Adrenal gland (tissue), 12 donors: ENCODE data around the gene ST8SIA5. TPM values are rescaled to one million over a fixed set of nuclear protein-coding genes. Genes with fewer than 3 reads are reported as not detected.

ENCODE experiments used
- DNase-seq, 7 donors: peaks; one replicate each; pipeline ENCODE4 v3.0.0-alpha.2; 2019 to 2020
- H3K27ac ChIP-seq, 5 donors: fragments of 200-600 bp; sonication (generic) in 4 of 5; 1 replicate in 3 of 5; 2 replicates in 2 of 5; pipeline versions ENCODE4 v1.5.1 to v1.8.0; 2016 to 2020; ENCODE audit warnings: mild to moderate bottlenecking in 1 of 5
- H3K27me3 ChIP-seq: fragments of 200-600 bp; 2 replicates; pipeline ENCODE4 v1.8.0; 2021
- H3K36me3 ChIP-seq, 2 donors: fragments of 200-600 bp; replicated peaks in 1 of 2; 1 replicate in 1 of 2; 2 replicates in 1 of 2; pipeline versions ENCODE4 v1.5.1 to v1.8.0; 2018 to 2022
- H3K4me1 ChIP-seq, 2 donors: fragments of 200-600 bp; replicated peaks in 1 of 2; 1 replicate in 1 of 2; 2 replicates in 1 of 2; pipeline versions ENCODE4 v1.5.1 to v1.8.0; 2018 to 2021
- H3K4me3 ChIP-seq, 4 donors: fragments of 200-600 bp; sonication (generic) in 3 of 4; one replicate each; pipeline ENCODE4 v1.5.1; 2016 to 2018
- H3K9me3 ChIP-seq, 3 donors: fragments of 200-600 bp; sonication (generic) in 1 of 3; replicated peaks in 1 of 3; 1 replicate in 2 of 3; 2 replicates in 1 of 3; pipeline versions ENCODE4 v1.5.1 to v1.8.0; 2016 to 2021
- CTCF ChIP-seq, 6 experiments: fragments of 450-650 bp in 4 of 6; fragments of 200-600 bp in 2 of 6; sonication (generic) in 1 of 6; IDR thresholded peaks; 1 replicate in 5 of 6; 2 replicates in 1 of 6; pipeline versions ENCODE4 v1.5.1 to v1.8.0; 2016 to 2021; ENCODE audit warnings: antibody characterized with exemption in 6 of 6, mild to moderate bottlenecking in 2 of 6, moderate library complexity in 1 of 6
- POLR2A ChIP-seq, 2 donors: fragments of 450-650 bp; IDR thresholded peaks; one replicate each; pipeline ENCODE4 v1.6.1; 2017; ENCODE audit warnings: antibody characterized with exemption in 2 of 2, mild to moderate bottlenecking in 2 of 2, moderate library complexity in 1 of 2
- WGBS, 4 donors: extraction: QIAGEN DNeasy Blood & Tissue Kit in 2 of 4; methylation state at CpG; one replicate each; pipeline versions ENCODE4 v1.1.5 to v1.1.7; 2013 to 2017; 5-methylcytosine and 5-hydroxymethylcytosine counted together
- intact Hi-C, 2 donors: fragments of 100-400 bp; cut with DNase I; formaldehyde crosslinking; loops; one replicate each; pipeline versions ENCODE4 v1.14.1 to v1.15.0; 2022 to 2023
- polyA plus RNA-seq, 3 donors: library from polyadenylated mRNA; stranded (reverse); fragments of 200-250 nt in 2 of 3; fragments of 350-450 nt in 1 of 3; fragmentation: Illumina TruSeq in 1 of 3; extraction: RNeasy Lipid Tissue Mini Kit (QIAGEN cat#74804) in 1 of 3; gene quantifications; one replicate each; pipeline ENCODE4 v1.2.3, GENCODE V29; 2013 to 2014
- total RNA-seq, 9 donors: library from RNA; depleted of rRNA in 4 of 9; stranded (reverse); fragments of >200 nt in 4 of 9; fragments of 120-200 nt in 1 of 9; fragmentation: NEBNext Ultra II Directional in 1 of 9; extraction: Animal tissue kit (Norgen Biotek cat#: 25700) in 1 of 9; gene quantifications; one replicate each; pipeline versions ENCODE4 v1.1.0 to v1.2.4, GENCODE V29; 2013 to 2023
- donor health status: healthy with polysubstance abuse.
- donor health status: Bipolar disorder and iron deficiency.
- donor health status: DM: yes; HTN: yes; CAD: no.
- donor health status: DM: no; HTN: no; CAD: no.
- donor health status: DM: no; HTN: no; CAD: no.
- donor health status: DM: yes; HTN: yes; CAD: no.

ST8SIA5 gene
- total and polyA plus RNA-seq, 12 donors = 8.9 to 77.5 (median 23.9) TPM

DNA sequence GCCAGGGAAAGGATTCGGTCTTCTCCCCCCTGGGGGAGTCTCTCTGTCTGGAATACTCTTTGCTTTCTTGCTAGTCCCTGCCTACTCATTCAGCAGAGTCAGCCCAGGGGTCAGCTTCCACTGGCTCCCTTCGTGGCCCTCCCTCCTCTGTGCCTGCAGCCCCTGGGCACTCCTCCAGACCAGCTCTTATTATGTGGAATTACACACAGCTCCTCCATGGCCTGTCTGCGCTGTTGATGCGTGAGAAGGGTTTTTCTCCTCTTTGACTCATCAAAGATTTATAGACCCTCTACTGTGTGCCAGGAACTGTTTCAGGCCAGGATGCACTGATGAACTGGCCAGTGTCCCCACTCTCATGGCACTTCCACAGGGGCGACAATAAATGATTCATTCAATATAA lies 44.4 kb downstream of the ST8SIA5 start:
- no peaks in the 10 kb centered on the region for H3K9me3 ChIP-seq
- intact Hi-C loops = no loop called here
- no peaks in the 10 kb centered on the region for H3K27me3 ChIP-seq
- H3K4me1 ChIP-seq = peaks cover 20 to 27% of the 10 kb centered on the region in 2 donors
- peak overlapping the region in 4 of 5 donors; percentile 6 to 82 (median 58) for H3K27ac ChIP-seq
- peak; percentile 45 to 91 (median 86) for DNase-seq
- H3K4me3 ChIP-seq = no peak overlapping the region
- TF ChIP-seq POLR2A (IDR thresholded peaks at IDR 0.05) (peak in 1 of 2 donors; percentile 33), CTCF (IDR thresholded peaks at IDR 0.05) (no peak)
- H3K36me3 ChIP-seq = no peaks in the 10 kb centered on the region
- WGBS, 4 donors = 18 to 30% (median 23%) methylated on average over 5 of the region's 5 CpGs

- no peak overlapping the region for H3K4me3 ChIP-seq
- H3K27me3 ChIP-seq = no peaks in the 10 kb centered on the region
- WGBS, 4 donors = 11 to 13% (median 11%) methylated on average over 10 to 11 of the region's 11 CpGs
- no peaks in the 10 kb centered on the region for H3K9me3 ChIP-seq
- H3K27ac ChIP-seq = peak overlapping the region in 4 of 5 donors; percentile 6 to 82 (median 58)
- TF ChIP-seq POLR2A (IDR thresholded peaks at IDR 0.05) (peak in 1 of 2 donors; percentile 34), CTCF (IDR thresholded peaks at IDR 0.05) (no peak)
- peaks cover 29 to 37% of the 10 kb centered on the region in 2 donors for H3K4me1 ChIP-seq
- intact Hi-C loops = no loop called here
- DNase-seq = peak in 6 of 7 donors; percentile 35 to 63 (median 56)
- H3K36me3 ChIP-seq = no peaks in the 10 kb centered on the region
Observed at GRCh38 chr18:46711444-46711863, 45.4 kb downstream of the ST8SIA5 start.

- Histone ChIP-seq H3K4me3 (no peak overlapping the region), H3K36me3 (no peaks in the 10 kb centered on the region), H3K27ac (peak overlapping the region in 2 of 5 donors; percentile 43 to 45), H3K27me3 (no peaks in the 10 kb centered on the region), H3K9me3 (no peaks in the 10 kb centered on the region), H3K4me1 (peaks cover 23 to 46% of the 10 kb centered on the region in 2 donors)
- intact Hi-C loops = loop anchor here in 1 of 2 donors (10.0 kb wide), 1 partner anchor 48 kb away; the partner anchor contains the start of gene ST8SIA5
- no peak for TF ChIP-seq POLR2A (IDR thresholded peaks at IDR 0.05)
- peak in 5 of 7 donors; percentile 43 to 64 (median 53) for DNase-seq
- 55 to 69% (median 59%) methylated on average over 3 of the region's 3 CpGs for WGBS, 4 donors
Observed at GRCh38 chr18:46706968-46707367, 49.9 kb downstream of the ST8SIA5 start.

GRCh38 chr18:46705521-46705920 lies 51.3 kb downstream of the ST8SIA5 start:
- no peak for TF ChIP-seq CTCF (IDR thresholded peaks at IDR 0.05)
- no peak for TF ChIP-seq POLR2A (IDR thresholded peaks at IDR 0.05)
- no peak for DNase-seq
- H3K4me3 ChIP-seq = no peak overlapping the region
- WGBS, 4 donors = 47 to 100% (median 50%) methylated on average over 1 to 5 of the region's 5 CpGs
- peaks cover 14 to 35% of the 10 kb centered on the region in 2 donors for H3K4me1 ChIP-seq
- no peaks in the 10 kb centered on the region for H3K9me3 ChIP-seq
- no peaks in the 10 kb centered on the region for H3K27me3 ChIP-seq
- no peaks in the 10 kb centered on the region for H3K36me3 ChIP-seq
- intact Hi-C loops = loop anchor here in 1 of 2 donors (10.0 kb wide), 1 partner anchor 49 kb away; the partner anchor contains the start of gene ST8SIA5
- peak overlapping the region in 1 of 5 donors; percentile 34 for H3K27ac ChIP-seq

DNA sequence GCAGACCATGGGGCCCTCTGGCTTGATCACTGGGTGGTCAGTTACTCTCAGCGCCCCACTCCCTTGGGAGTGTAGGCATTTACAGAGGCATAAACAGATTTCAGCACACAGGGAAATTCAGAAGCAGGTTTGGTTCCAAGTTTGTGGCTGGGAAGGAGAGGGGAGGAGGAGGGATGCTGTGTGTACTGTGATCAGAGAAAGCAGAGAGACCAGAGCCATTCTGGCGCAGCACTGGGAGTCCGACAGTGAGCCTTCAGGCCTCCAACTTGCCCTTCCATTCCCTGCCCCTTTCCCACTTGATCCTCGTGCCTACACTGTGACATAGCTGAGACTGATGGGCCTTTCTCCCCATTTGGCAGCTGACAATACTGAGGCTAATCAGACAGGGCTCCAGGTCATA lies 52.0 kb downstream of the ST8SIA5 start:
- TF ChIP-seq POLR2A (IDR thresholded peaks at IDR 0.05) (no peak), CTCF (IDR thresholded peaks at IDR 0.05) (no peak)
- intact Hi-C loops = loop anchor here in 1 of 2 donors (10.0 kb wide), 1 partner anchor 50 kb away; the partner anchor contains the start of gene ST8SIA5
- WGBS, 4 donors = 86 to 94% (median 91%) methylated on average over 4 of the region's 4 CpGs

More for the DNA sequence above, 52.0 kb downstream of the ST8SIA5 start:
- H3K4me1 ChIP-seq = peaks cover 14 to 35% of the 10 kb centered on the region in 2 donors
- H3K27ac ChIP-seq = peak overlapping the region in 3 of 5 donors; percentile 3 to 44 (median 34)
- H3K36me3 ChIP-seq = no peaks in the 10 kb centered on the region
- no peak for DNase-seq
- H3K4me3 ChIP-seq = no peak overlapping the region
- no peaks in the 10 kb centered on the region for H3K27me3 ChIP-seq
- no peaks in the 10 kb centered on the region for H3K9me3 ChIP-seq
